GM18508 (cell line): ENCODE measurements around the gene FLNC.

Source experiments
- ATAC-seq: cut with Tn5 transposase; IDR thresholded peaks from one replicate; pipeline ENCODE4 v1.9.1; 2021; ENCODE audit warnings: moderate number of reproducible peaks; ENCODE audit not compliant: insufficient read depth, unreplicated experiment

Gene FLNC

GRCh38 chr7:128859232-128860157 lies 29.3 kb downstream of the FLNC start:
- no peak for ATAC-seq

- ATAC-seq = no peak
These were observed 30.2 kb downstream of the FLNC start for GRCh38 chr7:128860158-128861073.

- no peak for ATAC-seq
These were observed 31.9 kb downstream of the FLNC start for GRCh38 chr7:128861957-128862570.

- peak; percentile 71 for ATAC-seq
These were observed 32.6 kb downstream of the FLNC start, which contains the start of gene ATP6V1F for GRCh38 chr7:128862571-128863432. Gene ATP6V1F, plus strand, starts transcription at chr7:128862856. Its CDS starts 49 bp downstream, at chr7:128862905.

GRCh38 chr7:128863433-128863989 lies 33.3 kb downstream of the FLNC start:
- ATAC-seq = peak; percentile 22

- ATAC-seq = no peak
These were observed 35.1 kb downstream of the FLNC start for GRCh38 chr7:128865303-128865702.

- no peak for ATAC-seq
These were observed 36.0 kb downstream of the FLNC start for GRCh38 chr7:128865996-128866877.

GRCh38 chr7:128867241-128867640 lies 37.0 kb downstream of the FLNC start:
- no peak for ATAC-seq

- ATAC-seq = no peak
These were observed 37.8 kb downstream of the FLNC start for GRCh38 chr7:128867842-128868623.

GRCh38 chr7:128868624-128869137 lies 38.5 kb downstream of the FLNC start:
- ATAC-seq = no peak

GRCh38 chr7:128869138-128869943 lies 39.1 kb downstream of the FLNC start:
- ATAC-seq = no peak

- ATAC-seq = no peak
These were observed 39.7 kb downstream of the FLNC start for GRCh38 chr7:128869944-128870285.

- no peak for ATAC-seq
These were observed 40.8 kb downstream of the FLNC start for GRCh38 chr7:128871050-128871449.

- ATAC-seq = no peak
These were observed 42.2 kb downstream of the FLNC start for GRCh38 chr7:128872394-128872824.

GRCh38 chr7:128873234-128873633 lies 43.0 kb downstream of the FLNC start:
- no peak for ATAC-seq

GRCh38 chr7:128874140-128875031 lies 44.2 kb downstream of the FLNC start:
- ATAC-seq = no peak
